HEK293T (cell line): ENCODE data around the gene C4orf54.

Experiments used
- CTCF ChIA-PET: fragments of 350-600 bp; formaldehyde crosslinking; extraction: SDS; loops from one replicate; lab custom pipeline; 2021; ENCODE audit warnings: antibody characterized with exemption, inconsistent platforms; lab: Yijun Ruan, JAX
- POLR2A ChIA-PET: fragments of 350-600 bp; formaldehyde crosslinking; extraction: SDS; loops from one replicate; lab custom pipeline; 2020; ENCODE audit warnings: antibody characterized with exemption, inconsistent platforms; lab: Yijun Ruan, JAX
- DNase-seq: peaks from one replicate; pipeline ENCODE4 v3.0.0; 2012; ENCODE audit warnings: mixed read lengths; ENCODE audit errors: extremely low spot score
- ARNT ChIP-seq: fragments of 450-650 bp; IDR thresholded peaks from 2 replicates; pipeline ENCODE4 v1.6.1; 2017; ENCODE audit warnings: mild to moderate bottlenecking
- BHLHE40 ChIP-seq: fragments of 450-650 bp; IDR thresholded peaks from 2 replicates; pipeline ENCODE4 v1.6.1; 2016; ENCODE audit warnings: mild to moderate bottlenecking, moderate library complexity, borderline replicate concordance
- CTBP1 ChIP-seq: fragments of 450-650 bp; IDR thresholded peaks from 2 replicates; pipeline ENCODE4 v1.6.1; 2016; ENCODE audit warnings: borderline replicate concordance
- ELF4 ChIP-seq: fragments of 450-650 bp; IDR thresholded peaks from 2 replicates; pipeline ENCODE4 v1.6.1; 2017; ENCODE audit warnings: antibody characterized with exemption
- FOXA1 ChIP-seq: fragments of 450-650 bp; IDR thresholded peaks from 2 replicates; pipeline ENCODE4 v1.6.1; 2016; ENCODE audit warnings: mild to moderate bottlenecking
- FOXK2 ChIP-seq: fragments of 450-650 bp; IDR thresholded peaks from 2 replicates; pipeline ENCODE4 v1.6.1; 2016; ENCODE audit warnings: mild to moderate bottlenecking
- FOXM1 ChIP-seq: fragments of 450-650 bp; IDR thresholded peaks from 2 replicates; pipeline ENCODE4 v1.6.1; 2017; ENCODE audit warnings: mild to moderate bottlenecking, borderline replicate concordance
- HDGF ChIP-seq: fragments of 450-650 bp; IDR thresholded peaks from 2 replicates; pipeline ENCODE4 v1.6.1; 2017; ENCODE audit warnings: antibody characterized with exemption, borderline replicate concordance
- L3MBTL2 ChIP-seq: fragments of 450-650 bp; conservative IDR thresholded peaks from 2 replicates; pipeline ENCODE4 v1.6.1; 2016; ENCODE audit warnings: mild to moderate bottlenecking
- LEF1 ChIP-seq: fragments of 450-650 bp; IDR thresholded peaks from 2 replicates; pipeline ENCODE4 v1.6.1; 2017; ENCODE audit warnings: mild to moderate bottlenecking, borderline replicate concordance
- NFRKB ChIP-seq: fragments of 450-650 bp; IDR thresholded peaks from 2 replicates; pipeline ENCODE4 v1.6.1; 2016; ENCODE audit warnings: mild to moderate bottlenecking, moderate library complexity
- PKNOX1 ChIP-seq: fragments of 450-650 bp; IDR thresholded peaks from 2 replicates; pipeline ENCODE4 v1.6.1; 2016
- SP1 ChIP-seq: fragments of 450-650 bp; IDR thresholded peaks from 2 replicates; pipeline ENCODE4 v1.6.1; 2017
- SUZ12 ChIP-seq: fragments of 450-650 bp; IDR thresholded peaks from 2 replicates; pipeline ENCODE4 v1.6.1; 2016; ENCODE audit warnings: mild to moderate bottlenecking
- TARDBP ChIP-seq: fragments of 450-650 bp; IDR thresholded peaks from 2 replicates; pipeline ENCODE4 v1.6.1; 2016
- ZNF384 ChIP-seq: fragments of 450-650 bp; IDR thresholded peaks from 2 replicates; pipeline ENCODE4 v1.6.1; 2016

C4orf54 gene

GRCh38 chr4:99657798-99658197 lies at the start of gene C4orf54:
Gene C4orf54 (minus strand): TSS chr4:99657828. CDS start chr4:99654648, 3,180 bp downstream.
- ChIA-PET CTCF (no interaction called here), POLR2A (no interaction called here)
- DNase-seq, result no peak
- no peak for TF ChIP-seq NFRKB
- TF ChIP-seq FOXK2, result no peak
- no peak for TF ChIP-seq FOXA1

GRCh38 chr4:99705891-99706290 lies 48.3 kb upstream of the C4orf54 start:
- no peak for DNase-seq
- POLR2A ChIA-PET, result no interaction called here
- TF ChIP-seq CTBP1 (no peak), NFRKB (no peak)
- CTCF ChIA-PET, result no interaction called here

- no peak for DNase-seq
- POLR2A ChIA-PET, result no interaction called here
- TF ChIP-seq BHLHE40 (no peak), SUZ12 (no peak), CTBP1 (no peak), PKNOX1 (no peak), NFRKB (no peak), SP1 (no peak), ELF4 (no peak), HDGF (no peak), LEF1 (no peak), FOXA1 (no peak), FOXM1 (no peak), TARDBP (no peak), FOXK2 (no peak), L3MBTL2 (no peak)
- CTCF ChIA-PET, result no interaction called here
Observed at GRCh38 chr4:99696801-99697200, 39.2 kb upstream of the C4orf54 start.

GRCh38 chr4:99693140-99693539 lies 35.5 kb upstream of the C4orf54 start:
- CTCF ChIA-PET, result no interaction called here
- POLR2A ChIA-PET, result no interaction called here
- DNase-seq, result no peak
- TF ChIP-seq L3MBTL2 (no peak), HDGF (no peak), SUZ12 (no peak), ELF4 (no peak), FOXM1 (no peak), ARNT (no peak), SP1 (no peak), FOXK2 (no peak), FOXA1 (no peak), BHLHE40 (no peak), CTBP1 (no peak), NFRKB (no peak), PKNOX1 (no peak), LEF1 (no peak), ZNF384 (no peak), TARDBP (no peak)

- POLR2A ChIA-PET, result no interaction called here
- DNase-seq, result no peak
- TF ChIP-seq FOXK2, result no peak
- TF ChIP-seq HDGF, result no peak
- no peak for TF ChIP-seq TARDBP
- TF ChIP-seq LEF1, result no peak
- no peak for TF ChIP-seq SUZ12
- no peak for TF ChIP-seq CTBP1
- TF ChIP-seq ZNF384, result no peak
- TF ChIP-seq ELF4, result no peak
- TF ChIP-seq FOXM1, result no peak
- TF ChIP-seq FOXA1, result no peak
- TF ChIP-seq ARNT, result no peak
- no peak for TF ChIP-seq L3MBTL2
- no peak for TF ChIP-seq NFRKB
- TF ChIP-seq SP1, result no peak
- no peak for TF ChIP-seq BHLHE40
- no peak for TF ChIP-seq PKNOX1
- CTCF ChIA-PET, result no interaction called here
Observed at GRCh38 chr4:99690990-99691389, 33.4 kb upstream of the C4orf54 start.

GRCh38 chr4:99690472-99690871 lies 32.8 kb upstream of the C4orf54 start:
- POLR2A ChIA-PET, result no interaction called here
- TF ChIP-seq NFRKB (no peak), HDGF (no peak), SUZ12 (no peak), FOXM1 (no peak), ZNF384 (no peak), ARNT (no peak), BHLHE40 (no peak), TARDBP (no peak), FOXK2 (no peak), PKNOX1 (no peak), CTBP1 (no peak), FOXA1 (no peak), LEF1 (no peak), ELF4 (no peak), SP1 (no peak), L3MBTL2 (no peak)
- CTCF ChIA-PET, result no interaction called here
- no peak for DNase-seq
